ENCODE data around the gene MACF1.

- no peak for TF ChIP-seq EZH2phosphoT487 (IDR thresholded peaks at IDR 0.05; ENCODE audit: low read length)
- no peak for TF ChIP-seq CTCF (IDR thresholded peaks at IDR 0.05; ENCODE audit: low read length)
- TF ChIP-seq EZH2 (optimal IDR thresholded peaks at IDR 0.05; ENCODE audit: low read depth, low read length): no peak
Measured at GRCh38 chr1:39164256-39164655, 40.2 kb upstream of the MACF1 start.
